ENCODE measurements around the gene MIPEP.
"Not testable (repeated sequence)": the region's sequence is repeated elsewhere in the genome, so short reads cannot be mapped to it uniquely, and the experiment has no call there.

The MIPEP gene

GRCh38 chr13:23909606-23910005 is 20.4 kb upstream of the MIPEP start:
- Histone ChIP-seq H3K4me1 (ENCODE audit: control insufficient read depth, insufficient read depth, low read length, unreplicated experiment) (no peaks in the 10 kb centered on the region), H3K27ac (ENCODE audit: low read depth, low read length) (no peak overlapping the region), H3K27me3 (ENCODE audit: insufficient read depth, low read length) (no peaks in the 10 kb centered on the region; the same call in 1 of the 2 replicates), H3K4me3 (ENCODE audit: low read depth, low read length) (no peak overlapping the region), H3K36me3 (ENCODE audit: insufficient read depth, low read length) (no peaks in the 10 kb centered on the region), H3K79me2 (ENCODE audit: control insufficient read depth, insufficient read depth, low read length, unreplicated experiment) (no peaks in the 10 kb centered on the region), H2AFZ (ENCODE audit: low read length, unreplicated experiment) (no peak overlapping the region)

DNA sequence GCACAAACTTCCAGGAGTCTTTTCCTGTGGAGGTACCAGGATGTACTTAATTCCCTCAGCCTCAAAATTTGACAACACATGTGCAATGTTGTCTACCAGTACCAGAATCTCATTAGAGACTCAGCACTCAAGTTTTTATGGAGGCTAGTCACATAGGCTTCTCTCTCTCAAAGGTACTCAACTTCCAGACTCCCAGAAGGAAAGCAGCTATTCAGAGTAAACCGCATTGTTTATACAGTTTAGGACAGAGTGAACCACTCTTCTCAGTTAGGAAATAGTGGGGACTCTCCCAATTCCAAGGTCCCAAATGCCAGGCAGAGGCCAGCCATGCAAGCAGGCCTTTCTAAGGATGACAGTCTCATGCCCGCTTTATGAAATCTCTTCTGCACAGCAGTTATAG is 16.6 kb upstream of the MIPEP start:
- H3K4me3 ChIP-seq (ENCODE audit: low read depth, low read length): no peak overlapping the region
- no peak overlapping the region for H3K27ac ChIP-seq (ENCODE audit: low read depth, low read length)
- peaks cover 16% of the 10 kb centered on the region for H3K4me1 ChIP-seq (ENCODE audit: control insufficient read depth, insufficient read depth, low read length, unreplicated experiment)
- H3K27me3 ChIP-seq (ENCODE audit: insufficient read depth, low read length): peaks cover 15% of the 10 kb centered on the region
- no peaks in the 10 kb centered on the region for H3K36me3 ChIP-seq (ENCODE audit: insufficient read depth, low read length)
- no peak overlapping the region for H2AFZ ChIP-seq (ENCODE audit: low read length, unreplicated experiment)
- H3K79me2 ChIP-seq (ENCODE audit: control insufficient read depth, insufficient read depth, low read length, unreplicated experiment): no peaks in the 10 kb centered on the region

- Histone ChIP-seq H3K36me3 (ENCODE audit: insufficient read depth, low read length) (no peaks in the 10 kb centered on the region), H3K79me2 (ENCODE audit: control insufficient read depth, insufficient read depth, low read length, unreplicated experiment) (no peaks in the 10 kb centered on the region), H3K27me3 (ENCODE audit: insufficient read depth, low read length) (peaks cover 15% of the 10 kb centered on the region), H3K4me3 (ENCODE audit: low read depth, low read length) (peak overlapping the region; percentile 67; the same call in 1 of the 2 replicates), H3K27ac (ENCODE audit: low read depth, low read length) (no peak overlapping the region), H2AFZ (ENCODE audit: low read length, unreplicated experiment) (no peak overlapping the region), H3K4me1 (ENCODE audit: control insufficient read depth, insufficient read depth, low read length, unreplicated experiment) (peaks cover 20% of the 10 kb centered on the region)
These were observed 14.7 kb upstream of the MIPEP start for GRCh38 chr13:23903906-23904280.

- Histone ChIP-seq H2AFZ (ENCODE audit: low read length, unreplicated experiment) (no peak overlapping the region), H3K79me2 (ENCODE audit: control insufficient read depth, insufficient read depth, low read length, unreplicated experiment) (no peaks in the 10 kb centered on the region), H3K4me3 (ENCODE audit: low read depth, low read length) (peak overlapping the region; percentile 67)
These were observed 14.0 kb upstream of the MIPEP start for GRCh38 chr13:23902975-23903905.

DNA sequence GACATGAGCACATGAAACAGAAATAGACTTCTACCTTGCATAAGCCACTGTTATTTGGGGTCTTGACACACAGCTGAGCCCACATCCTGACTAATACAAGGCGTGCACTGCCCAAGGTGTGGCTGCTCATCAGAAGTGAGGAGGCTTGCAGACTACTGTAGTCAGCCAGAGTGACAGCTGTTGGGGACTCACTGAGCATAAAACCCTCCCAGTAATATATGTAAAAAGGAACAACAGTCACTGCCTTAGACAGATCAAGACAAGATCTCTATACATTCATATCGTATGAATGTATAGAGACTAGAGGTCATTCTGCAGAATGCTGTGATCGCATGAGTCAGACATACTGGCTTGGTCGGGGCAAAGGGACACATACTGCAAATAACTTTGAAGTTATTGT is 12.2 kb upstream of the MIPEP start:
- Histone ChIP-seq H3K27ac (ENCODE audit: low read depth, low read length) (no peak overlapping the region), H3K27me3 (ENCODE audit: insufficient read depth, low read length) (peaks cover 15% of the 10 kb centered on the region), H3K79me2 (ENCODE audit: control insufficient read depth, insufficient read depth, low read length, unreplicated experiment) (no peaks in the 10 kb centered on the region), H2AFZ (ENCODE audit: low read length, unreplicated experiment) (no peak overlapping the region), H3K4me1 (ENCODE audit: control insufficient read depth, insufficient read depth, low read length, unreplicated experiment) (peaks cover 20% of the 10 kb centered on the region), H3K36me3 (ENCODE audit: insufficient read depth, low read length) (no peaks in the 10 kb centered on the region), H3K4me3 (ENCODE audit: low read depth, low read length) (no peak overlapping the region)

More at GRCh38 chr13:23902975-23903905, 14.0 kb upstream of the MIPEP start:
- Histone ChIP-seq H3K4me1 (ENCODE audit: control insufficient read depth, insufficient read depth, low read length, unreplicated experiment) (peaks cover 20% of the 10 kb centered on the region), H3K27me3 (ENCODE audit: insufficient read depth, low read length) (peaks cover 15% of the 10 kb centered on the region), H3K27ac (ENCODE audit: low read depth, low read length) (no peak overlapping the region), H3K36me3 (ENCODE audit: insufficient read depth, low read length) (no peaks in the 10 kb centered on the region)

GRCh38 chr13:23899555-23899954 is 10.4 kb upstream of the MIPEP start:
- Histone ChIP-seq H3K27me3 (ENCODE audit: insufficient read depth, low read length) (peaks cover 15% of the 10 kb centered on the region), H3K4me1 (ENCODE audit: control insufficient read depth, insufficient read depth, low read length, unreplicated experiment) (peaks cover 20% of the 10 kb centered on the region), H2AFZ (ENCODE audit: low read length, unreplicated experiment) (peak overlapping the region; percentile 2), H3K36me3 (ENCODE audit: insufficient read depth, low read length) (no peaks in the 10 kb centered on the region), H3K27ac (ENCODE audit: low read depth, low read length) (no peak overlapping the region), H3K4me3 (ENCODE audit: low read depth, low read length) (no peak overlapping the region), H3K79me2 (ENCODE audit: control insufficient read depth, insufficient read depth, low read length, unreplicated experiment) (no peaks in the 10 kb centered on the region)

- H3K27me3 ChIP-seq (ENCODE audit: insufficient read depth, low read length): peaks cover 5% of the 10 kb centered on the region; the same call in 1 of the 2 replicates
- H3K4me1 ChIP-seq (ENCODE audit: control insufficient read depth, insufficient read depth, low read length, unreplicated experiment): peaks cover 15% of the 10 kb centered on the region
- no peaks in the 10 kb centered on the region for H3K36me3 ChIP-seq (ENCODE audit: insufficient read depth, low read length)
- no peak overlapping the region for H3K27ac ChIP-seq (ENCODE audit: low read depth, low read length)
- H3K79me2 ChIP-seq (ENCODE audit: control insufficient read depth, insufficient read depth, low read length, unreplicated experiment): no peaks in the 10 kb centered on the region
- no peak overlapping the region for H3K4me3 ChIP-seq (ENCODE audit: low read depth, low read length)
- H2AFZ ChIP-seq (ENCODE audit: low read length, unreplicated experiment): no peak overlapping the region
These were observed 8.9 kb upstream of the MIPEP start for GRCh38 chr13:23898101-23898500.

GRCh38 chr13:23897452-23897919 is 8.3 kb upstream of the MIPEP start, which contains the start of gene C1QTNF9B:
Gene C1QTNF9B (minus strand): TSS chr13:23897502.
- peaks cover 14% of the 10 kb centered on the region for H3K4me1 ChIP-seq (ENCODE audit: control insufficient read depth, insufficient read depth, low read length, unreplicated experiment)
- not testable (repeated sequence) for H3K27me3 ChIP-seq (ENCODE audit: insufficient read depth, low read length); H3K36me3 ChIP-seq (ENCODE audit: insufficient read depth, low read length); H3K27ac ChIP-seq (ENCODE audit: low read depth, low read length); H3K79me2 ChIP-seq (ENCODE audit: control insufficient read depth, insufficient read depth, low read length, unreplicated experiment); H2AFZ ChIP-seq (ENCODE audit: low read length, unreplicated experiment); H3K4me3 ChIP-seq (ENCODE audit: low read depth, low read length)

DNA sequence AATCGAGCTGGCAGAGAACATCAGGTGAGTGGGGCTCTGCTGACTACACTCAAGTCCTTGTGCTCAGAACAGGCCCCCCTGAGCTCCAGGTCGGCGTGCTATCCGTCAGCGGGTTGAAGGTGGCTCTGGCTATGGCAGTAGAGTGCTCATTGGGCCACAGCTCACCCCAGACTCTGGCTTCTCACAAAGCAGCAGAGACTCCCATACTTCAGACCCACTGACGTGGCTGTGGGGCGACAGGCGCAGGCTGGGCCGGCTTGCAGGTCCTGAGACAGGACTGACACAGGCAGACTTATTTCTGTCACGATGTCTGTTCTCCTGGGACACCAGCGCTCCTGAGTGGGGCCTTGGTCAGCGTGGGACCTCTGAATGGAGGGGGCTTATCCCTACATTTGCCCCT is 5.5 kb upstream of the MIPEP start:
- H3K4me1 ChIP-seq (ENCODE audit: control insufficient read depth, insufficient read depth, low read length, unreplicated experiment); H3K27me3 ChIP-seq (ENCODE audit: insufficient read depth, low read length); H3K79me2 ChIP-seq (ENCODE audit: control insufficient read depth, insufficient read depth, low read length, unreplicated experiment); H2AFZ ChIP-seq (ENCODE audit: low read length, unreplicated experiment); H3K36me3 ChIP-seq (ENCODE audit: insufficient read depth, low read length); H3K4me3 ChIP-seq (ENCODE audit: low read depth, low read length); H3K27ac ChIP-seq (ENCODE audit: low read depth, low read length): not testable (repeated sequence)

DNA sequence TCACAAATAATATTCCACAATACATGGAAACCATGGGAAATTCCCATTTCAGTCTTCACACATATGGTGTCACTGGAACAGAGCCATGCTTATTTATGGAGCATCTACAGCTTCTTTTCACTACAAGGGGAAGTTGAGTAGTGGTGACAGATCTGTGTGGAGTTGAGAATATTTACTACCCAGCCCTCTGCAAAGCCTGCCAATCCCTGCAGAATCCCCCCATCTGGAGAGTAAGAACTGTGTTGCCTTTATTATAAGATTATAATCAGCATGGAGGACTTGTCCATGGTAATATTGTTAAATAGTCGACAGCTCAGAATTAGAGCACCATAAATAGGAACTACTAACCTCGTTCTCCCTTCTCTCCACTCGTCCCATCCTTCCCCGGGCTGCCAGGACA is 4.6 kb upstream of the MIPEP start:
- not testable (repeated sequence) for H3K4me1 ChIP-seq (ENCODE audit: control insufficient read depth, insufficient read depth, low read length, unreplicated experiment); H2AFZ ChIP-seq (ENCODE audit: low read length, unreplicated experiment); H3K27ac ChIP-seq (ENCODE audit: low read depth, low read length)

More for the DNA sequence above, 4.6 kb upstream of the MIPEP start:
- H3K79me2 ChIP-seq (ENCODE audit: control insufficient read depth, insufficient read depth, low read length, unreplicated experiment); H3K27me3 ChIP-seq (ENCODE audit: insufficient read depth, low read length); H3K4me3 ChIP-seq (ENCODE audit: low read depth, low read length); H3K36me3 ChIP-seq (ENCODE audit: insufficient read depth, low read length): not testable (repeated sequence)
